GM23248 (cell line): ENCODE measurements around the gene MTMR2. TPM values are rescaled to one million over a fixed set of nuclear protein-coding genes. Genes with fewer than 3 reads are reported as not detected.

Experiments
- DNase-seq: peaks from one replicate; pipeline ENCODE4 v3.0.0-alpha.2; 2015
- H2AFZ ChIP-seq: fragments of 200-600 bp; sonication (generic); 2 replicates; pipeline ENCODE4 v1.6.1; 2016; ENCODE audit warnings: antibody characterized with exemption
- H3F3A ChIP-seq: fragments of 200-600 bp; sonication (generic); 2 replicates; pipeline ENCODE4 v1.6.1; 2016; ENCODE audit warnings: mild to moderate bottlenecking, antibody characterized with exemption, mixed run types; ENCODE audit not compliant: insufficient read depth
- H3K27ac ChIP-seq: fragments of 200-600 bp; sonication (generic); 2 replicates; pipeline ENCODE4 v1.5.1; 2016; ENCODE audit warnings: mild to moderate bottlenecking
- H3K27me3 ChIP-seq: fragments of 200-600 bp; sonication (generic); replicated peaks from 2 replicates; pipeline ENCODE4 v1.6.1; 2016; ENCODE audit warnings: mild to moderate bottlenecking; ENCODE audit not compliant: insufficient read depth
- H3K36me3 ChIP-seq: fragments of 200-600 bp; sonication (generic); 2 replicates; pipeline ENCODE4 v1.6.1; 2016; ENCODE audit warnings: low read depth, mild to moderate bottlenecking
- H3K4me1 ChIP-seq: fragments of 200-600 bp; sonication (generic); 2 replicates; pipeline ENCODE4 v1.6.1; 2016; ENCODE audit warnings: mild to moderate bottlenecking; ENCODE audit not compliant: insufficient read depth
- H3K4me2 ChIP-seq: fragments of 200-600 bp; sonication (generic); one replicate; pipeline ENCODE4 v1.6.1; 2016; ENCODE audit warnings: mild to moderate bottlenecking; ENCODE audit not compliant: unreplicated experiment
- H3K4me3 ChIP-seq: fragments of 200-600 bp; sonication (generic); 2 replicates; pipeline ENCODE4 v1.5.1; 2016; ENCODE audit warnings: mild to moderate bottlenecking
- H3K79me2 ChIP-seq: fragments of 200-600 bp; sonication (generic); 2 replicates; pipeline ENCODE4 v1.6.1; 2016; ENCODE audit warnings: mild to moderate bottlenecking; ENCODE audit not compliant: insufficient read depth
- H3K9ac ChIP-seq: fragments of 200-600 bp; sonication (generic); 2 replicates; pipeline ENCODE4 v1.6.1; 2016; ENCODE audit warnings: mild to moderate bottlenecking
- H3K9me2 ChIP-seq: fragments of 200-600 bp; sonication (generic); 2 replicates; pipeline ENCODE4 v1.6.1; 2016; ENCODE audit warnings: mixed run types, mild to moderate bottlenecking, moderate library complexity; ENCODE audit not compliant: insufficient read depth
- H3K9me3 ChIP-seq: fragments of 200-600 bp; sonication (generic); one replicate; pipeline ENCODE4 v1.6.1; 2017; ENCODE audit warnings: low read depth
- H4K20me1 ChIP-seq: fragments of 200-600 bp; sonication (generic); 2 replicates; pipeline ENCODE4 v1.6.0; 2016; ENCODE audit not compliant: insufficient read depth
- EZH2 ChIP-seq: fragments of 200-600 bp; sonication (generic); IDR thresholded peaks from 2 replicates; pipeline ENCODE4 v1.6.1; 2018; ENCODE audit warnings: antibody characterized with exemption, mild to moderate bottlenecking; ENCODE audit not compliant: insufficient read depth, poor library complexity, severe bottlenecking
- EZH2phosphoT487 ChIP-seq: fragments of 200-600 bp; sonication (generic); IDR thresholded peaks from 2 replicates; pipeline ENCODE4 v1.6.1; 2018; ENCODE audit warnings: antibody characterized with exemption, moderate library complexity, mild to moderate bottlenecking, low read depth; ENCODE audit not compliant: insufficient read depth
- WGBS, 2 experiments: methylation state at CpG; one replicate each; pipeline ENCODE4 v1.1.6; 2015 to 2017; ENCODE audit warnings: low lambda C conversion rate in 2 of 2, low coverage in 1 of 2; ENCODE audit errors: missing lambda C conversion rate in 2 of 2; 5-methylcytosine and 5-hydroxymethylcytosine counted together
- in situ Hi-C: fragments of 300-500 bp; cut with MboI; formaldehyde crosslinking; loops from 2 replicates; pipeline ENCODE4 v1.15.0; 2020
- polyA plus RNA-seq: library from polyadenylated mRNA; unstranded; fragments of >200 nt; fragmentation: Nextera tagmentation; extraction: Ambion mirVana; gene quantifications from 2 replicates; pipeline ENCODE4 v1.2.1, GENCODE V29; 2016
- total RNA-seq: library from RNA; depleted of rRNA; stranded (reverse); fragments of >200 nt; shearing (Covaris generic); gene quantifications from 2 replicates; pipeline ENCODE4 v1.2.3, GENCODE V29; 2014

The MTMR2 gene
- total and polyA plus RNA-seq, 2 experiments from 2014 or later = 32.4 to 42.1 TPM

- Histone ChIP-seq H2AFZ (no peak overlapping the region), H3K27me3 (no peaks in the 10 kb centered on the region), H3F3A (peaks cover 28% of the 10 kb centered on the region), H3K4me3 (no peak overlapping the region), H3K4me2 (no peak overlapping the region), H3K27ac (no peak overlapping the region), H3K9me2 (no peaks in the 10 kb centered on the region), H3K9ac (no peak overlapping the region), H3K79me2 (no peaks in the 10 kb centered on the region), H3K9me3 (no peaks in the 10 kb centered on the region), H3K36me3 (0 out of 2 replicates have a peak, but pooled peaks cover 26% of the 10 kb centered on the region), H4K20me1 (no peaks in the 10 kb centered on the region), H3K4me1 (peaks cover 19% of the 10 kb centered on the region)
- no peak for DNase-seq
- in situ Hi-C loops = no loop called here
- 84% methylated on average over 2 of the region's 2 CpGs for WGBS, 2 experiments
- TF ChIP-seq EZH2phosphoT487 (no peak), EZH2 (no peak)
Observed at GRCh38 chr11:95853862-95854261, 70.0 kb downstream of the MTMR2 start.

GRCh38 chr11:95853138-95853537 is 70.8 kb downstream of the MTMR2 start:
- Histone ChIP-seq H4K20me1 (no peaks in the 10 kb centered on the region), H3K79me2 (no peaks in the 10 kb centered on the region), H3K9me2 (no peaks in the 10 kb centered on the region), H3F3A (peaks cover 35% of the 10 kb centered on the region), H3K9ac (no peak overlapping the region), H3K4me1 (peaks cover 26% of the 10 kb centered on the region), H3K4me3 (no peak overlapping the region), H3K36me3 (0 out of 2 replicates have a peak, but pooled peaks cover 31% of the 10 kb centered on the region), H3K27ac (no peak overlapping the region), H3K4me2 (no peak overlapping the region), H3K9me3 (no peaks in the 10 kb centered on the region), H3K27me3 (no peaks in the 10 kb centered on the region), H2AFZ (no peak overlapping the region)
- TF ChIP-seq EZH2 (no peak), EZH2phosphoT487 (no peak)
- in situ Hi-C loops = no loop called here
- no peak for DNase-seq

GRCh38 chr11:95850137-95850536 is 73.8 kb downstream of the MTMR2 start:
- Histone ChIP-seq H3K9me2 (no peaks in the 10 kb centered on the region), H4K20me1 (no peaks in the 10 kb centered on the region), H3K27me3 (no peaks in the 10 kb centered on the region), H3K4me3 (no peak overlapping the region), H3K9ac (no peak overlapping the region), H3K79me2 (0 out of 2 replicates have a peak, but pooled peaks cover 4% of the 10 kb centered on the region), H3K36me3 (peaks cover 29% of the 10 kb centered on the region; the same call in 1 of the 2 replicates), H2AFZ (no peak overlapping the region), H3K4me1 (peaks cover 27% of the 10 kb centered on the region), H3K27ac (peak overlapping the region; percentile 37), H3F3A (peaks cover 50% of the 10 kb centered on the region), H3K4me2 (peak overlapping the region; percentile 25), H3K9me3 (no peaks in the 10 kb centered on the region)
- in situ Hi-C loops = no loop called here
- no peak for TF ChIP-seq EZH2
- DNase-seq = peak; percentile 28

- Histone ChIP-seq H4K20me1 (no peaks in the 10 kb centered on the region), H3K4me3 (no peak overlapping the region), H3K27ac (peak overlapping the region; percentile 37), H3K4me1 (peaks cover 27% of the 10 kb centered on the region), H3K36me3 (peaks cover 32% of the 10 kb centered on the region; the same call in 1 of the 2 replicates), H3F3A (peaks cover 50% of the 10 kb centered on the region), H3K4me2 (peak overlapping the region; percentile 25), H2AFZ (no peak overlapping the region), H3K9ac (no peak overlapping the region), H3K27me3 (no peaks in the 10 kb centered on the region), H3K79me2 (0 out of 2 replicates have a peak, but pooled peaks cover 4% of the 10 kb centered on the region), H3K9me2 (no peaks in the 10 kb centered on the region), H3K9me3 (no peaks in the 10 kb centered on the region)
- DNase-seq = peak; percentile 84
- WGBS, 2 experiments = 46 to 55% methylated on average over 6 of the region's 6 CpGs
- TF ChIP-seq EZH2phosphoT487 (no peak), EZH2 (no peak)
- in situ Hi-C loops = loop anchor here (10.0 kb wide), 1 partner anchor 506 kb away; no protein-coding TSS in a partner anchor
Observed at GRCh38 chr11:95849087-95849825, 74.7 kb downstream of the MTMR2 start.
